Measurements from ENCODE around the gene RELT. TPM values are rescaled to one million over a fixed set of nuclear protein-coding genes. Genes with fewer than 3 reads are reported as not detected.

RELT gene
- total and polyA plus RNA-seq, 5 experiments from 2014 or later = 1.3 to 12.8 (median 3.3) TPM

- peaks cover 0 to 15% (median 0%) of the 10 kb centered on the region in 3 donors for H3K36me3 Mint-ChIP-seq
- H3K27me3 Mint-ChIP-seq = no peaks in the 10 kb centered on the region
- H3K9me3 Mint-ChIP-seq = no peaks in the 10 kb centered on the region
- no peak overlapping the region for H3K4me3 Mint-ChIP-seq
- POLR2A ChIA-PET = no interaction called here
- DNase-seq = no peak
- peak overlapping the region in 4 of 10 donors; percentile 12 to 96 (median 60) for H3K27ac Mint-ChIP-seq
- peaks cover 0 to 7% (median 4%) of the 10 kb centered on the region in 4 donors for H3K4me1 Mint-ChIP-seq
- ATAC-seq = no peak
Measured at GRCh38 chr11:73396985-73397384, 20.8 kb downstream of the RELT start.

- POLR2A ChIA-PET = no interaction called here
- no peaks in the 10 kb centered on the region for H3K9me3 Mint-ChIP-seq
- peak overlapping the region in 6 of 10 donors; percentile 35 to 96 (median 52) for H3K27ac Mint-ChIP-seq
- H3K4me3 Mint-ChIP-seq = no peak overlapping the region
- H3K27me3 Mint-ChIP-seq = no peaks in the 10 kb centered on the region
- ATAC-seq = no peak
- no peak for DNase-seq
- H3K4me1 Mint-ChIP-seq = peaks cover 0 to 7% (median 4%) of the 10 kb centered on the region in 4 donors
- peaks cover 0 to 12% (median 0%) of the 10 kb centered on the region in 3 donors for H3K36me3 Mint-ChIP-seq
Measured at GRCh38 chr11:73397468-73398131, 21.4 kb downstream of the RELT start.

- H3K4me3 Mint-ChIP-seq = no peak overlapping the region
- DNase-seq = peak in 1 of 10 donors; percentile 16
- H3K36me3 Mint-ChIP-seq = peaks cover 0 to 12% (median 0%) of the 10 kb centered on the region in 3 donors
- no peaks in the 10 kb centered on the region for H3K27me3 Mint-ChIP-seq
- peaks cover 0 to 7% (median 3%) of the 10 kb centered on the region in 4 donors for H3K4me1 Mint-ChIP-seq
- peak overlapping the region in 2 of 10 donors; percentile 79 to 96 for H3K27ac Mint-ChIP-seq
- H3K9me3 Mint-ChIP-seq = no peaks in the 10 kb centered on the region
- ATAC-seq = peak in 1 of 2 donors; percentile 7
- POLR2A ChIA-PET = no interaction called here
Measured at GRCh38 chr11:73398132-73398526, 21.9 kb downstream of the RELT start.

GRCh38 chr11:73398721-73399120 is 22.5 kb downstream of the RELT start:
- H3K9me3 Mint-ChIP-seq = no peaks in the 10 kb centered on the region
- no peaks in the 10 kb centered on the region for H3K27me3 Mint-ChIP-seq
- DNase-seq (no peak), ATAC-seq (no peak)
- H3K27ac Mint-ChIP-seq = peak overlapping the region in 5 of 10 donors; percentile 76 to 88 (median 80)
- H3K4me1 Mint-ChIP-seq = peaks cover 0 to 2% (median under 1%) of the 10 kb centered on the region in 4 donors
- no peak overlapping the region for H3K4me3 Mint-ChIP-seq
- POLR2A ChIA-PET = no interaction called here
- H3K36me3 Mint-ChIP-seq = peaks cover 0 to 9% (median 0%) of the 10 kb centered on the region in 3 donors

GRCh38 chr11:73399159-73399590 is 23.0 kb downstream of the RELT start:
- peaks cover 0 to 9% (median 0%) of the 10 kb centered on the region in 3 donors for H3K36me3 Mint-ChIP-seq
- no peak for DNase-seq
- no peaks in the 10 kb centered on the region for H3K27me3 Mint-ChIP-seq
- no peak overlapping the region for H3K4me3 Mint-ChIP-seq
- H3K4me1 Mint-ChIP-seq = peaks cover 0 to 2% (median 1%) of the 10 kb centered on the region in 4 donors
- POLR2A ChIA-PET = interaction anchor here (1.3 kb wide), 1 partner anchor 16 kb away, joined by 3 read pairs; no protein-coding TSS in a partner anchor
- ATAC-seq = no peak
- H3K9me3 Mint-ChIP-seq = no peaks in the 10 kb centered on the region
- H3K27ac Mint-ChIP-seq = peak overlapping the region in 8 of 10 donors; percentile 32 to 88 (median 81)

GRCh38 chr11:73399636-73400035 is 23.4 kb downstream of the RELT start:
- no peak for DNase-seq
- Mint-ChIP-seq H3K4me1 (peaks cover 0 to 2% (median 1%) of the 10 kb centered on the region in 4 donors), H3K9me3 (no peaks in the 10 kb centered on the region), H3K4me3 (no peak overlapping the region), H3K27ac (peak overlapping the region in 8 of 10 donors; percentile 32 to 88 (median 79)), H3K27me3 (no peaks in the 10 kb centered on the region), H3K36me3 (peaks cover 0 to 9% (median 0%) of the 10 kb centered on the region in 3 donors)
- no peak for ATAC-seq
- POLR2A ChIA-PET = interaction anchor here (1.0 to 1.3 kb wide), 2 partner anchors 17 to 62 kb away, joined by 3 read pairs; no protein-coding TSS in a partner anchor

- H3K36me3 Mint-ChIP-seq = peaks cover 0 to 9% (median 0%) of the 10 kb centered on the region in 3 donors
- H3K27me3 Mint-ChIP-seq = no peaks in the 10 kb centered on the region
- no peaks in the 10 kb centered on the region for H3K9me3 Mint-ChIP-seq
- H3K4me1 Mint-ChIP-seq = peaks cover 0 to 2% (median 1%) of the 10 kb centered on the region in 4 donors
- POLR2A ChIA-PET = interaction anchor here (1.0 to 1.3 kb wide), 2 partner anchors 17 to 63 kb away, joined by 3 read pairs; no protein-coding TSS in a partner anchor
- no peak overlapping the region for H3K4me3 Mint-ChIP-seq
- DNase-seq (no peak), ATAC-seq (no peak)
- H3K27ac Mint-ChIP-seq = peak overlapping the region in 7 of 10 donors; percentile 3 to 70 (median 28)
Measured at GRCh38 chr11:73400293-73400692, 24.1 kb downstream of the RELT start.

GRCh38 chr11:73401217-73401923 is 25.2 kb downstream of the RELT start:
- H3K27ac Mint-ChIP-seq = peak overlapping the region in 3 of 10 donors; percentile 3 to 25 (median 24)
- H3K9me3 Mint-ChIP-seq = no peaks in the 10 kb centered on the region
- H3K36me3 Mint-ChIP-seq = peaks cover 0 to 11% (median 0%) of the 10 kb centered on the region in 3 donors
- ATAC-seq (no peak), DNase-seq (no peak)
- H3K4me3 Mint-ChIP-seq = no peak overlapping the region
- POLR2A ChIA-PET = interaction anchor here (0.8 kb wide), 1 partner anchor 196 kb away, joined by 4 read pairs; the partner anchor contains the start of gene FAM168A
- H3K27me3 Mint-ChIP-seq = no peaks in the 10 kb centered on the region
- peaks cover 0 to 5% (median 2%) of the 10 kb centered on the region in 4 donors for H3K4me1 Mint-ChIP-seq

- POLR2A ChIA-PET = interaction anchor here (0.8 kb wide), 1 partner anchor 195 kb away, joined by 4 read pairs; the partner anchor contains the start of gene FAM168A
- Mint-ChIP-seq H3K36me3 (peaks cover 0 to 11% (median 0%) of the 10 kb centered on the region in 3 donors), H3K4me3 (no peak overlapping the region), H3K4me1 (peaks cover 0 to 5% (median 2%) of the 10 kb centered on the region in 4 donors), H3K27me3 (no peaks in the 10 kb centered on the region), H3K9me3 (no peaks in the 10 kb centered on the region), H3K27ac (peak overlapping the region in 5 of 10 donors; percentile 25 to 69 (median 52))
- DNase-seq (no peak), ATAC-seq (no peak)
Measured at GRCh38 chr11:73401924-73402833, 26.0 kb downstream of the RELT start.

GRCh38 chr11:73402834-73403185 is 26.6 kb downstream of the RELT start:
- H3K9me3 Mint-ChIP-seq = no peaks in the 10 kb centered on the region
- H3K4me1 Mint-ChIP-seq = peaks cover 0 to 5% (median 2%) of the 10 kb centered on the region in 4 donors
- ATAC-seq (peak; percentile 35 to 42), DNase-seq (peak in 1 of 10 donors; percentile 17)
- POLR2A ChIA-PET = no interaction called here
- H3K27ac Mint-ChIP-seq = peak overlapping the region in 6 of 10 donors; percentile 25 to 69 (median 56)
- H3K4me3 Mint-ChIP-seq = no peak overlapping the region
- H3K27me3 Mint-ChIP-seq = no peaks in the 10 kb centered on the region
- H3K36me3 Mint-ChIP-seq = peaks cover 0 to 15% (median 2%) of the 10 kb centered on the region in 3 donors

GRCh38 chr11:73403541-73403940 is 27.3 kb downstream of the RELT start:
- Mint-ChIP-seq H3K27me3 (no peaks in the 10 kb centered on the region), H3K9me3 (no peaks in the 10 kb centered on the region), H3K4me3 (no peak overlapping the region), H3K36me3 (peaks cover 0 to 19% (median 2%) of the 10 kb centered on the region in 3 donors), H3K4me1 (peaks cover 0 to 5% (median 2%) of the 10 kb centered on the region in 4 donors), H3K27ac (peak overlapping the region in 2 of 10 donors; percentile 60 to 71)
- POLR2A ChIA-PET = no interaction called here
- ATAC-seq (no peak), DNase-seq (no peak)

GRCh38 chr11:73404048-73404447 is 27.8 kb downstream of the RELT start:
- DNase-seq = no peak
- POLR2A ChIA-PET = no interaction called here
- Mint-ChIP-seq H3K36me3 (peaks cover 0 to 24% (median 5%) of the 10 kb centered on the region in 3 donors), H3K9me3 (no peaks in the 10 kb centered on the region), H3K27me3 (no peaks in the 10 kb centered on the region), H3K27ac (peak overlapping the region in 1 of 10 donors; percentile 52), H3K4me3 (no peak overlapping the region), H3K4me1 (peaks cover 0 to 5% (median 3%) of the 10 kb centered on the region in 4 donors)
- ATAC-seq = no peak

All from naive thymus-derived CD8-positive, alpha-beta T cell (primary cell).